DMS53 (cell line): Measurements from ENCODE around the gene ATP8A1.
"Not testable (repeated sequence)": the region's sequence is repeated elsewhere in the genome, so short reads cannot be mapped to it uniquely, and the experiment has no call there.

Source experiments
- DNase-seq: peaks from one replicate; lab custom pipeline; 2025; lab: John Stamatoyannopoulos, UW

Gene ATP8A1

DNA sequence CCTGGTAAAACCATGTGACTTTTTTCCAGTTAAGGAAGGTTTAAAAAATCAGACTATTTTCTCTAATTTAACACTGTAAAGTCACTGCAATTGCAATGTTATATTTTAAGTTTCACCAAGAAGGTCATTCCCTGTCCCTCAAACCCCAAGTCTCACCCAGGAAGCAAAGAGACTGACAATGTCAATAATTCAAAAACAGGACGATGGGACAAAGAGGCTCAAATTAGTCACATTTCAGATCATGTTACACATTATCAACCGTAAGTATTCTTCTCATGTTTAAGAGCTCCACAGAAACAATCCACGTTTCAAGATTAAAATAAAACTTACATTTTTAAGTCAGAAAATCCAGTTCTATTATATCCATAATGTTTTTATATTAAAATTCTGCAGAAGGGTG, 246.5 kb downstream of the ATP8A1 start:
- peak; percentile 67 for DNase-seq

DNA sequence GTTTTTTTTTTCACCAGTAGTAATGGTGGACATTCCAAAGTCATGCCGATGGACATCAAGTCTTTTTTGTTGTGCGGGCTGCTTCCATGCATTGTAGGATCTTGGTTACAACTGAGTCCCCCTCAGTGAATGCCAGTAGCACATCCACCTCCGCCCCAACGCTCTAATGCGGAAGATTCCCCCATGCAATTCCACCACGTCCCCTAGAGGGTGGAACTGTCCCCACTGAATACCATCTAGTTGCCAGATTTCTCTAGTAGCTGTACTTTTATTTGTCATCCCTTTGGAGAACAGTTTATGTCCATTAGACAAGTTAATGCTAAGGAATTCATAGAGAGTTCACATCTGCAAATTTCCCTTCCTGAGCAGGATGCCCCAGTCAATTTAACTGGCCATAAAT, 252.9 kb downstream of the ATP8A1 start:
- no peak for DNase-seq

DNA sequence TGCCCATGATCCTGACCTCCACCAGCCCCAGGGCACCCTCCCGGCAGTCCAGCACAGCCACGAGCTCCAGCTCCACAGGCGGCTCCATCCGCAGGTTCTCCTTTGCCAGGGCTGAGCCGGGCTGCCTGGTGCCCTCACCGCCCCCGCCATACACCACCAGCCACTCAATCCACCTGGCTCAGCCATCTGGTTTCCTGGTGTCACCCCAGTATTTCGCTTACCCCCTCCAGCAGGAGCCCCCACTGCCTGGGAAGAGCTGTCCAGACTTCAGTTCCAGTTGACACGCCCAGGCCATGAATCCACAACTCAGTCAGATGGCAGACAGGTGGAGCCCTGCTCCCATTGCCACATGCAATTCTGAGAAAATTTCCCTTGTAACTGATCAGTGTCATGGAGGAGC, 255.7 kb downstream of the ATP8A1 start:
- DNase-seq = peak; percentile 55

DNA sequence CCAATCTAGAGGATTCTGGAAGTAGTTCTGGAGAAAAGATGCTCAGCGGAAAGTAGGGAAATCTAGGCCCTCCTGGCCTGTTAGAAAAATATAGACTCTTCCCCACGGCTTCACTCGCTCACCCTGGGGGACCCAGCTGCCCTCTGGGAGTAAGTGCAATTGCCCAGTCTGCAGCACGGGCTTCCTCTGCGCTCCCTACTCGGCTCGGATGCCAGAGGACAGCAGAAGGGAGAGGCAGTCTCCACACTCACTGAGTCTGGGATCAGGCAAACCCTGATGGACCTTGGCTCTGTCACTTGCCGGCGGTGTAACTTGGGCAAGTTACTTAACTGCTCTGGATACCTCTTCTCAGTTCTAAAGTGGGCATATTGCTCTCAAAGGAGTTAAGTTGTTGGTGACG, 257.5 kb downstream of the ATP8A1 start:
- peak; percentile 45 for DNase-seq

DNA sequence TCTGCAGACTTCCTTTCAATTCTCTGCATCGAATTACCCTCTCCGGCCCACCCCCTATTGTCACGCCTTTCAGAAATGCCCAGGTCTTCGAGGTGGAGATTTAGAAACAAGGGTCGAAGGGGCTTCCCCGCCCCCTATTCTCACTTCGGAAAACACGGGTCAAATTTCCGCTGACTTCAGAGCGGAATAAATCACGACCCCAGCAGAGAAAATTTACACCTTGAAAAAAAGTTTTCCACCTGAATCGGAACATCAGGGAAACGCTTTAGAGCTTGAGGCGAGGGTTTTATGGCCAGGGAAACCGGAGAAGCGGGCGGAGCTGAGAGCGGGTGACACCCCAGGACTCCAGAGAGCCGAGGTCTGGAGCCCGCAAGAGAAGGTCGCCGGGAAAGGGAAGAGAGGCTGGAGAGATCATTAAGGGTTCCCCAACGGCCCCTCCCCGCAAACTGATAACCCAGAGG, 258.0 kb downstream of the ATP8A1 start:
- peak; percentile 57 for DNase-seq

DNA sequence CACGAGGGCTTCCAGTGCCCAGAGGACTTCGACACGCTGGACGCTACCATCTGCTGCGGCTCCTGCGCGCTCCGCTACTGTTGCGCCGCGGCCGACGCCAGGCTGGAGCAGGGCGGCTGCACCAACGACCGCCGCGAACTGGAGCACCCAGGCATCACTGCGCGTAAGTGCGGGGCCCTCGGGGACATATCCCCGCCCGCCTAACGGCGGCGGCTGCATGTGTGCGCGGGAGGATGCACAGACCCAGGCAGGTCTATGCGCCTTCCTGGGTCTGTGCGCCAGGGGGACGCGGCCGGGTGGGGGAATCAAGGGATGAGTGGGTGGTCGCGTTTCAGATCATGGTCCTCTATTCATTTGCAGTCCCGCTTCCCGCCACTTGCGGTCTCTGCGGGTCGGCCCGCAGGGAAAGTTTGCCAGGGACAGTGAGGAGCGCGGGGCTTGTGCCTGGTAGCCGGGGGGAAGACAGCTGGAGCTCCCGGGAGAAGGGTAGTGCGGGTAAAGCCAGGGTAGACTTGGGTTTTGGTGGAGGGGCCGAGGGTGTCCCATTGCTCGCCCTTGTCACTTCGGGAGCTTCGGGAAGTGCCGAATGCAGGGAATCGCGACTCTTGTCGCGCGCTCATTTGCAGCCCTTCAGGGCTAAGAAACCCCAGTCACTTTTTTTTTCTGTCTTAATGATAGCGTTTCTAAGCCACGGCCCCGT, 258.6 kb downstream of the ATP8A1 start:
- peak; percentile 84 for DNase-seq

DNA sequence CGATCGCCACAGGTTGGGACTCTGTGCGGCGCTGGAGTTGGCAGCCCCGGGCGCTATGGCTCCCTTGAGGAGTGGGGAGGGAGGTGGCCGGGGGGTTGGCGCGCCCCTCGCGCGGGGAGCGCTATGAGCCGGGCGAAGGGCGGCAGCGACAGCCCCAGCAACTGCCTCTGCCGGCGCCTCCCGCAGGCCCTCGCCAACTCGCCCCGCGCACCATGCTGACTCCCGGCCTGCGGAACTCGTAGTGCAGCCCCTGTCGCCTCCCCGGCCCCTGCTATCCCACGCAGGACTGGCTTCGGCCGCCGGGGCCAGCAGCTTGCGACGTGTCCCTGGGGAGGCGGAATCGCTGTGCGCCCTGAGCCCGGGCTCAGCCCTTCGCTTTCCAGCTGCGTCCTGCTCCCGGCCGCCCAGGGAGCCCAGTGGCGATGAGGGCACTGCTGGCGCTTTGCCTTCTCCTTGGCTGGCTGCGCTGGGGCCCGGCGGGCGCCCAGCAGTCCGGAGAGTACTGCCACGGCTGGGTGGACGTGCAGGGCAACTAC, 259.2 kb downstream of the ATP8A1 start:
- peak; percentile 84 for DNase-seq

DNA sequence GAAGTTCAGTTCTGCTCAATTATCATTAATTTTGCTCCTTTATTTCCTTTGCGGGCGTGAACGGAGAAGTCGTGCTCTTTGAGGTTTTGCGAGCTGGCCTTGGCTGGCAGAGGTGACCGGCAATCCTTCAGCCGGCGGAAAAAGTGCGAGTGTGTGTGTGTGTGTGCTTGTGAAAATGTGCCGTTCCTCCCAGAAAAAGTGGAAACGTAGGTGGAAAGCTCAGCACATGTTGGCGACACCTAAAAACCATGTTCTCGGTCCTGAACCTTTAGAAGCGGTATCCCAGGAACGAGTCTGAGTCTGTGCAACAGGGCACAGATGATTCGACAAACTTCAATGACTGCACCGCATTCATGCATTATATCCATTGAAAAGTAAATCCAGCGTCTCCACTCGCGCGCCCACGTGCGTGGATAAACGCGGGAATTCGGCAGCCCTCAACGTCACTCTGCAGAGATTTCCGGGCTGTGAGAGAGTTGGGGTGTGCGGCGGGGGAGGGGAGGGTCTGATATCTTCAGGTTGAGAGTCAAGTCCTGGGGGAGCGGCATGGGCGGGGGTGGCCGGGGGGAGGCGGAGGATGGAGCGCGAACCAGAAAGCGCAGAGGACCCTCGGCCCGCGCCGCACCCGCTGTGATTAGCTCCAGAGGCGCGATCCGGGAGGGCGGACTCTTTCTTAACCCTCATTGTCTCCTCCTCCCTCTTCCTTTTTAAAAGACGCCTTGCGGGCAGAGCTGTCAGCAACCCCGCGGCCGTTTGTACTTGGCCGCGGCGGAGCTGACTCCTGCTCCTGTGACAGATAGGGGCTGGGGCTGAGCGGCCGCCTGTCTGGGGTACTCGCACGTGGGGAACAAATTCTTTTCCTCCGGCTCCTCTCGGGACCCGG, 259.9 kb downstream of the ATP8A1 start, which contains the start of gene SHISA3:
TSS of gene SHISA3 (plus strand) at position 737 of the 883 bp plus-strand sequence. CDS start 569 bp downstream, outside the sequence.
- peak; percentile 67 for DNase-seq

DNA sequence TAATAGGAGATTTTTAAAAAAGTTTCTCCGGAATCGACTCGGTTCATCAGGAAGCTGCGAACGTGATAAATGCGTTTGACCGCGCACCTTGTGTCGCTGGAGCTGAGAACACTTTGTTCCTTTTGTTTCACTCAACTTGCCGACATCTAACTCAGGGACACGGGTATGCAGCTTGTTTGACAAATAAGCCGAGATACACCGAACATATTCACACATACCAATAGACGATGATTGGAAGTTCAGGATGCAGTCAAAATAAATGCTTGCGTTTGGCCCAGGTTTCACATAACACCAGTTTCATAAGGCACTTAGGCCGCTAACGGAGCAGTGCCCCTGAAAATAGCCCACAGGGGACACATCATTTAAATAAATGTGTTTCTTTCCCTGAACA, 260.5 kb downstream of the ATP8A1 start:
- no peak for DNase-seq

DNA sequence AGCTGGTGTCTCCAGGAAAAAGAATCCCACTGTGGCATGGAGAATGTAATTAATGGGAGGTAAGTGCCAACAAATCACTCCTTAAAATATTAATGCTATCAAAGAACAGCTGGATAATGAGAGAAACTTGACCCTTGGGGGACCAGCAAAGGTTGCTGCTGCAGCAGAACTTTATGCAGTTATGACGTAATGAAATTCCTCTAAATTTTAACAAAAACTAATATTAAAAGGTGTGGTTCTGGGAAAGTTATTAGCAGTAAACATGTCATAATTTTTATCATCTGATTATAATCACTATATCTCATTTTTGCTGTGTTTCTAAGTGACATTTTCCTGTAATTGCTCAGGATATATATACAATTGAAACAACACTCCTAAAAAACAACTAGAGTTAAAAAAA, 261.3 kb downstream of the ATP8A1 start:
- no peak for DNase-seq

DNA sequence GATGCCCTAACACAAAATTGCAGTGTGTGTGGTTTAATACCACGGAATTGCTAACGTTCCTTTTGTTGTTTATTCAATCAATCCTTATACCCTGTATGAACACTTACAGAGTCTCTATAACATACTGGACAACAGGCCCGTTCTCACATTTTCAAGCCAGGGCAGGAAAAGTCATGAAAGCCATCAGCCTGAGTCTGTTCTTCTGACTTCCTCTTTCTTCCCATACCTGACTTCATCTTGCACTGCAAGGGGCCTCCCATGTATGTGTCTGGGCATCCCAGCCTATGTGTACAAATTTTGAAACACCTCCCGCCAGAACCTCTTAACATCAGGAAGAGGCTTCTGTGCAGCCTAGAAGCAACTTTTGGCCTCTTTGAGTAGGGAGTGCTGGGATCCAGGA, 264.5 kb downstream of the ATP8A1 start:
- DNase-seq = no peak

DNA sequence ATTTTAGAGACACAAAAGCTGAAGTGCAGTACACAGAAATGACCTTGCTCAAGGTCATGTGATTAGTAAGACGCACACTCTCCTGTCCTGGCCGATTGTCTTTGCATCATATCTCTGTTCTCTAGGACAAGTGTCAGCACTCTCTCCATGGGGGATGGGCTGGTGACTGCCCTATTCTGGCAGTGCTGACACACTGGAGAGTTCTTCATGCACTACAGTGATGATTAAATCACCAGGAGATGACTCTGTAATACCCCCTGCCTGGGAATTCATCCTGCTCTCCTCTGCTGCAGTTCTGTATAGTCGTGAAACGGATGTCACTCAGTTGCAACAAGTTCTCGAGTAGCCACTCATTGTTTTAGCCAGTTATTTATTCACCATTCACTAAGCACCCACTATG, 264.9 kb downstream of the ATP8A1 start:
- DNase-seq = peak; percentile 41

DNA sequence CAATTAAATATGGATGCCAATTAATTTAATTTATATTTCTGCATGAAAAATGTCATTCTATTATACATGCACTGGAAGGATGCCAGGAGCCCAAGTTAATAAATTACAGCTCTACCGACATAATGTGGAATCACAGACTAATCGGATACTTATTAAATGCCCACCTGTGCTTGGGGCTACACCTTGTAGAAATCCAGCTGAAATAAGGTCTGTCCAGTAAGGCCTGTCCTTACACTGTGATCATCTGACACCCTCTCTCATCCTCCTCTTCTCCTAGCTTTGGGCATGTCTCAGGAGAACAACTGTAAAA, 265.6 kb downstream of the ATP8A1 start:
- DNase-seq = peak; percentile 15

DNA sequence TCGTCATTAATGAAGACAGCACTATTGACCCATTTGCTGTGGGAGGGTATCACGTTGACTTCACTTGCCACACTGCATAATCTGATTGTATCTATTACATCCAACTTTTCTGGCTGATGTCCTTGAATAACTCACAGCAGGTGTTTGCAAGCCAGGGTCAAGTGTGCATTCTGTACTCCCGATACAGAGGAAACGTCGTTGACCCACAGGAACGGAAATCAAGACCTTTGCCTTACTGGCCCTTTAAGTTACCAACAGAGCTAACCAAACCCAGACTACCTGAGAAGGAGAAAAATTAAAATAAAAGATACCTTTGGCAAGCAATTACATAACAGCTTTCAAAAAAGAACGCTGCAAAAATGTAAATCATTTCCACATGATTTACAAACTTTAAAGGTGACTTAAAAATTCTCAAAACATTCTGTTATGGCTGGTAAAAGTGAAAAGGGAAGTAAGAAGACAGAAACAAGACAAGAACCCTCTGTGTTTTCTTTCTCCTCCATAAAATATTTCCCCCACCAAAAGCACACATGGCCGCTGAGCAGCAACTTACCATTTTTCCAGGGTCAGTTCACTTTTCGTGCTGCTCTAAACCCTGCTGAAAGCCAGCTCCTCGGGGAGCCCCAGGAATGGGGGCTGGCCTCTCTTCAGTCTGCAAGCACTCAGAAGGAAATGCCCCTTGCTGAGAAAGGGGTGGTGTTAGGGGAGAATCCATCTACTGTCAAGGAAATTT, 266.1 kb downstream of the ATP8A1 start:
- peak; percentile 12 for DNase-seq

DNA sequence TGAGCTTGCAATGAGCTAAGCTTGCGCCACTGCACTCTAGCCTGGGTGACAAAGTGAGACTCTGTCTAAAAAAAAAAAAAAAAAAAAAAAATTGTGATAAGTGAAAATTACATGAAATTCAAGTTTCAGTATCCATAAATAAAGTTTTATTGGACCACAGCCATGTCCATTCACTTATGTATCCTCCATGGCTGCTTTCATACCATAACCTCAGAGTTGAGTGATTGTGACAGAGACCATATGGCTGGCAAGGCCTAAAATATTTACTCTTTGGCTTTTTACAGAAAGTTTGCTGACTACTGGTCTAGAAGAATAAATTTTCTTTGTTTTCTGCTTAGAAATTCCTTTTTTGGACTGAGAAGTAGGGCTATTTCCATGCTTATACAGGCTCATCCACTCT, 271.4 kb downstream of the ATP8A1 start:
- DNase-seq = no peak

DNA sequence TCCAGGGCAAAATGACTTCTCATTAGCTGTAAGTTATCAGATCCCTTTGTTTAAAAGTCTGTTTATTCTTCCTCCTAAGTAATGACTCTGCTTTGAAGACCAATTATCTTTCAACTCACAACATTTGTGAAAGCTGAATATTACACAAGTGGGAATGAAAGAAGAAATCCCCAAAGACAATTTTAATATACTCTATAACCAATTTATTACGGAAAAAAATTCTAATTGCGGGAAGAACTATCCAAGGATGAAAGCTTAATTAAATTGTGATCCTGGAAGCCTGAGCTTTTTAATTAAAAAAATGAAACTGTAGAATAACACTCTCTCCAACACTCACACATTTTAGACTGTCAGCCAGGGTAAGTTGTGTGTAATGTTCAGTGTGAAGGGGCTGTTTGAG, 275.2 kb downstream of the ATP8A1 start:
- DNase-seq = no peak

DNA sequence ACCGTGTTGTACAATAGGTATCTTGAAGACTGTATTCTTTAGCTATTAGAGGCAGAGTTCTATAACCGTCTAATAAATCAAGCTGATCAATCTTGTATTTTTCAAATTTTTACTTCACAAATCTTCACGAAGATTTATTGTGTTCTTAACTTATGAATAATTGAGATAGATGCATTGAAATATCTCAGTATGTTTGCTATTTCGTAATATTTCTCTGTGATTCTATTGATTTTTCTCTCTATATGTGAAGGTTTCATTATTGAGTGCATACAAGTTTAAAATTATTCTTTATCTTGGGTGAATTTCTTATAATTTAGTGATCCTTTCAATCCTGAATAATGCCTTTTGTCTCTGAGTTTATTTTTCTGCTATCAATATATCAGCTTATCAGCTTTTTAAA, 279.4 kb downstream of the ATP8A1 start:
- DNase-seq = no peak

DNA sequence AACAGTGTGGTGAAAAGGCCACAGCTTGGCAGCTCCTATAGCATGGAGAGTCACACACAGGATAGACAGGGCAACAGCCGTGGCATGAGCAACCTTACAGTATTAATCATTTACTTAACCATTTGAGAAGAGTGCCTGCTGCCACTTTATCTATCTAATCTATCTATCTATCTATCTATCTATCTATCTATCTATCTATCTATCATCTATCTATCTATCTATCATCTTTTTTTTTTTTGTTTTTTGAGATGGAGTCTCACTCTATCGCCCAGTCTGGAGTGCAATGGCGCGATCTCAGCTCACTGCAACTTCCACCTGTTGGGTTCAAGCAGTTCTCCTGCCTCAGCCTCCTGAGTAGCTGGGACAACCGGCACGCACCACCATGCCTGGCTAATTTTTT, 284.6 kb downstream of the ATP8A1 start:
- not testable (repeated sequence) for DNase-seq

DNA sequence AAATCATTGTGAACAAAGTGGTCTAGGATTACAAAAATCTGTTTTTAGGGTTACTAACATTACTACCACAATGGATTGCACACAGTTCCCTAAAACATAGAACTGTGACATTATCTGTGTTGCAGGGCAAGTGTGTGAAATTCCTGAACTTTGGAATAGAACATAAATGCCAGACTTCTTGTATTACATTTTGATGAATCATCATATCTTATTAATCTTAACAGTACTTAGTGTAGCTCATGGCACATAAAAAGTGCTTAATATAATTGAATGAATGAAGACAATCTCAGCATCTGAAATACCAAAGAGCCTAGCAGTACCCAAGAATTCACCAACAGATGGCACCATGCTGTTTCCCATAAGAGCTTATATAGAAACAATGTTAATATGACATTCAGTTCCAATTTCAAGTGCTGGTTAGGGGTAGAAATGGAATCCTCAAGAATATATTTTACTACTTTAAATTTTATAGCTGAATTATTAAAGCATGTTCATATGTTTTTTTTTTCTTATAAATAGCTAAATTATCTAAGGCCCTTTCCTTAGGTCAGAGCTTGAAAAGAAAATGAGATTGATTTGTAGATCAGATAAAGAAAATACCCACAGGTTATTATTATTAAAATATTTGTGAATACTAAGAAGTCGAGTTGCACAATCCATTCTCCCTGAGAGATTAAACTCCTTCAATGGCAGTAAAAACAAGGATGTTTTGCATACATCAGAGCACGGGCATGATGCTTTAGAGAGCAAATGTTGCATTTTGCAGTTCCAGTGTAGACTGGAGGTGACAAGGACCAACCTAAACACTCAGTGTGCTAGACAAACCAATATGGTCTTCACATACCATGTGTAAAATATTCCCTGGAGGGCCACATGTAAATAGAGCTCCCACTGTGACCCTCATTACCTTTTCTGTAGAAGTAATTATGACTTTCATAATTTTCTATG, 285.3 kb downstream of the ATP8A1 start:
- DNase-seq = peak; percentile 79

DNA sequence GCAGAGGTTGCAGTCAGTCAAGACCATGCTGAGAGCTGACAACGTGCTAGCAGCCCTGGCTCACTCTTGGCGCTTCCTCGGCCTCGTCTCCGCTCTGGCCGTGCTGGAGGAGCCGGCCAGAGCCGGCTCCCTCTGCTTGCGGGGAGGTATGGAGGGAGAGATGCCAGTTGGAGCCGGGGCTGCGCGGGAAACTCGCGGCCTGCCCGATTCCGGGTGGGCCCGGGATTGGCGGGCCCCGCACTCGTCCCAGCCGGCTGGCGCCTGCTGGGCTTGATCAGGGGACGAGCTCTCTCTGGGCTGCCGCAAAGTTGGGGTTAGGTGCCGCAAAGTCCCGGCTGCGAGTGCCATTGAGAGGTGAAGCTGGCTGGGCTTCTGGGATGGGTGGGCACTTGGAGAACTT, 287.4 kb downstream of the ATP8A1 start:
- DNase-seq = no peak

DNA sequence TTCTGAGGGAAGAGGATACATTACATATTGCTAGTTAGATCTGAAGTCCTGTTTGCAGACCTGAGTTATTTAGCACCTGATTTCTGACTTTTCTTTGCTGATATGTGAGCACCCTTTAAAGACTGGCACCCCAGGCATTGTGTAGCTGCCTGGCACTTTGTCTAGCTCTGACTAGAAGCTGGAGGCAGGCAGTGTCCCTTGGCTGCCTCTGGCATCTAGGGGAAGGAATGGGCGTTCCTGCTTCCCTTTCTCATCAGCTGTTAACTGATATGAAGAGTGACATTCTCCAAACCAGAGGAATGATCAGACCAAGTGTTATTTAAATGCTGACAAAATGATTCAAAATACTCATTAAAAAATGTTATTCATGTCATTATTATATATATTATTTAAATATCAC, 289.9 kb downstream of the ATP8A1 start:
- DNase-seq = no peak
